ENCODE data around the gene CMA1.

- TF ChIP-seq CTCF (IDR thresholded peaks at IDR 0.05) = no peak
- TF ChIP-seq POLR2A (IDR thresholded peaks at IDR 0.05) = no peak
Observed at GRCh38 chr14:24542346-24542936, 34.4 kb upstream of the CMA1 start.
